Nephron progenitor cell (in vitro differentiated cells): ENCODE results near the gene SH2D1B.

Experiments used
- DNase-seq: peaks from one replicate; pipeline ENCODE4 v3.0.0; 2021
- H3K27ac Mint-ChIP-seq: 2 replicates; pipeline ENCODE4 v1.8.0; 2021; ENCODE audit warnings: mild to moderate bottlenecking, moderate library complexity, mixed read lengths
- H3K27me3 Mint-ChIP-seq: 2 replicates; pipeline ENCODE4 v1.8.0; 2021; ENCODE audit warnings: mild to moderate bottlenecking, low read depth, mixed read lengths; ENCODE audit not compliant: poor library complexity
- H3K36me3 Mint-ChIP-seq: 2 replicates; pipeline ENCODE4 v1.8.0; 2021; ENCODE audit warnings: low read depth, mixed read lengths
- H3K4me1 Mint-ChIP-seq: 2 replicates; pipeline ENCODE4 v1.8.0; 2021; ENCODE audit warnings: mixed read lengths
- H3K4me3 Mint-ChIP-seq: 2 replicates; pipeline ENCODE4 v1.8.0; 2021; ENCODE audit warnings: mild to moderate bottlenecking, moderate library complexity, mixed read lengths
- H3K9me3 Mint-ChIP-seq: 2 replicates; pipeline ENCODE4 v1.8.0; 2021; ENCODE audit warnings: mild to moderate bottlenecking, moderate library complexity, mixed read lengths
- CTCF ChIP-seq: fragments of 200-600 bp; sonication (generic); IDR thresholded peaks from 2 replicates; pipeline ENCODE4 v1.5.0; 2021; ENCODE audit warnings: antibody characterized with exemption

Gene SH2D1B

GRCh38 chr1:162396201-162396906 lies 15.6 kb downstream of the SH2D1B start:
- no peak for DNase-seq
- H3K4me1 Mint-ChIP-seq = peaks cover 20% of the 10 kb centered on the region
- peaks cover 11% of the 10 kb centered on the region for H3K27me3 Mint-ChIP-seq
- no peak for TF ChIP-seq CTCF
- H3K27ac Mint-ChIP-seq = no peak overlapping the region
- H3K9me3 Mint-ChIP-seq = no peaks in the 10 kb centered on the region
- H3K4me3 Mint-ChIP-seq = no peak overlapping the region
- no peaks in the 10 kb centered on the region for H3K36me3 Mint-ChIP-seq

GRCh38 chr1:162391790-162392563 lies 20.0 kb downstream of the SH2D1B start:
- Mint-ChIP-seq H3K27me3 (peaks cover 17% of the 10 kb centered on the region), H3K4me1 (peaks cover 37% of the 10 kb centered on the region), H3K36me3 (no peaks in the 10 kb centered on the region), H3K9me3 (no peaks in the 10 kb centered on the region), H3K4me3 (no peak overlapping the region), H3K27ac (no peak overlapping the region)
- TF ChIP-seq CTCF = peak; percentile 75
- peak; percentile 32 for DNase-seq

- Mint-ChIP-seq H3K4me1 (peaks cover 37% of the 10 kb centered on the region), H3K27me3 (peaks cover 14% of the 10 kb centered on the region), H3K27ac (peak overlapping the region; percentile 64), H3K36me3 (no peaks in the 10 kb centered on the region), H3K9me3 (no peaks in the 10 kb centered on the region), H3K4me3 (no peak overlapping the region)
- DNase-seq = no peak
- no peak for TF ChIP-seq CTCF
Measured at GRCh38 chr1:162390396-162391185, 21.3 kb downstream of the SH2D1B start.

- DNase-seq = no peak
Measured at GRCh38 chr1:162389971-162390370, 22.0 kb downstream of the SH2D1B start.

More at GRCh38 chr1:162389971-162390370, 22.0 kb downstream of the SH2D1B start:
- Mint-ChIP-seq H3K27me3 (peaks cover 14% of the 10 kb centered on the region), H3K4me1 (peaks cover 37% of the 10 kb centered on the region), H3K36me3 (no peaks in the 10 kb centered on the region), H3K9me3 (no peaks in the 10 kb centered on the region), H3K27ac (no peak overlapping the region), H3K4me3 (no peak overlapping the region)
- no peak for TF ChIP-seq CTCF
